NOMO-1 (cell line): ENCODE data around the gene ADRA1B.
A peak's percentile ranks its signal among the peaks of the same experiment; 100 is the strongest.
"Not testable (repeated sequence)": the region's sequence is repeated elsewhere in the genome, so short reads cannot be mapped to it uniquely, and the experiment has no call there.

Experiments
- DNase-seq, 2 experiments: peaks; one replicate each; lab custom pipeline; 2025; ENCODE audit not compliant: unreplicated experiment in 2 of 2; lab: John Stamatoyannopoulos, UW

The ADRA1B gene

GRCh38 chr5:159965031-159965837 is 49.0 kb downstream of the ADRA1B start:
- peak; percentile 24 to 48 for DNase-seq

- DNase-seq, result not testable (repeated sequence)
Measured at GRCh38 chr5:159965838-159966128, 49.5 kb downstream of the ADRA1B start.

DNA sequence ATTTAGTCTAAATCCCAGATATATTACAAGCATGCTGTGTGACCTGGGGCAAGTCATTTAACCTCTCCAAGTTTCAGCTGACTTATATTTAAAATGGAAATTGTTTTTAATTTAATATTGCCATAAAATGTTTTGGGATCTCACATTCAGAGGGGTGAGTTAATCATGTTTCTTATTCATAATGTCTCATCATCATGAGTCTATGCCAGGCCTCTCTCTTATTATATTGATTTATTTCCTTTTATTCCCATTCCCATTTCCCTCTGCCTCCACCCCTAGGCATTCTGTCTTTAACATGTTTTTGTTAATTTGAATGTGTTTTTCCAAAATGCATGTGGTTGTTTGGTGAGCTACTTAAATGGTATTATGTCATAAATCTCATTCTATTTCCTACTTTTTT is 53.7 kb downstream of the ADRA1B start:
- DNase-seq, result no peak

DNA sequence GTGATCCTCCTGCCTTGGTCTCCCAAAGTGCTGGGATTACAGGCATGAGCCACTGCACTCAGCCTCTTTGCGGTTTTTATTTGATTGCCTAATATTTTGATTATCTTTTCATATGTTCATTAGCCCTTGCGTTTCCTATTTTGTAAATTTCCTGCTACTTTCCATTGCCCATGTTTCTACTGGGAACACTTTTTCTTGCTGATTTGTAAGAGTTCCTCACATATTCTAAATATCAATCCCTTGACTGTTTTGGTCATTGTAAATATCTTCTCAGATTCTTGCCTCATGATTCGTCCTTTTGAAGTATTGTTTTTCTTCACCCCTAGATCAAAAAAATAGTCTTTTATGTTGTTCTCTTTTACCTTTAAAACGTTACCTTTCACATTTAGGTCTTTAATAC is 54.8 kb downstream of the ADRA1B start:
- DNase-seq, result no peak

DNA sequence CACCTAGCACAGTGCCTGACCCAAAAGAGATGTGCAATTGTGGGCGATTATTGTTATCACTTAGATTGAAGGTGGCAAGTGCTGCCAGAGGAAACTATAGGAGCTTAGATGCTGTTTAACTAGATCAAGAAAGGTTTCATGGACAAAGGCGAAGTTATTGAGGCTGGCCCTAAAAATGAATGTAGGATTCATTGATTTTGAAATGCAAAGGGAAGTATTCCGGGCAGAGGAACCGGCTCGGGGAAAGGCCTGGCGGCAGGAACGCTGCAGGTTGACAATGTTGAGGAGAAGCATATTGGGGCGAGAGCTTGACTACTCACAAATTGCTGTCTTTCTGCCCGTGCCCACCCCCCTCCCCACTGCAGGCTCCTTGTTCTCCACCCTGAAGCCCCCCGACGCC is 55.2 kb downstream of the ADRA1B start:
- no peak for DNase-seq

DNA sequence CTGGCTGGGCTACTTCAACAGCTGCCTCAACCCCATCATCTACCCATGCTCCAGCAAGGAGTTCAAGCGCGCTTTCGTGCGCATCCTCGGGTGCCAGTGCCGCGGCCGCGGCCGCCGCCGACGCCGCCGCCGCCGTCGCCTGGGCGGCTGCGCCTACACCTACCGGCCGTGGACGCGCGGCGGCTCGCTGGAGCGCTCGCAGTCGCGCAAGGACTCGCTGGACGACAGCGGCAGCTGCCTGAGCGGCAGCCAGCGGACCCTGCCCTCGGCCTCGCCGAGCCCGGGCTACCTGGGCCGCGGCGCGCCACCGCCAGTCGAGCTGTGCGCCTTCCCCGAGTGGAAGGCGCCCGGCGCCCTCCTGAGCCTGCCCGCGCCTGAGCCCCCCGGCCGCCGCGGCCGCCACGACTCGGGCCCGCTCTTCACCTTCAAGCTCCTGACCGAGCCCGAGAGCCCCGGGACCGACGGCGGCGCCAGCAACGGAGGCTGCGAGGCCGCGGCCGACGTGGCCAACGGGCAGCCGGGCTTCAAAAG is 55.7 kb downstream of the ADRA1B start:
- DNase-seq, result peak in 1 of 2 experiments; percentile 19

- no peak for DNase-seq
Measured at GRCh38 chr5:159972538-159973362, 56.5 kb downstream of the ADRA1B start.

DNA sequence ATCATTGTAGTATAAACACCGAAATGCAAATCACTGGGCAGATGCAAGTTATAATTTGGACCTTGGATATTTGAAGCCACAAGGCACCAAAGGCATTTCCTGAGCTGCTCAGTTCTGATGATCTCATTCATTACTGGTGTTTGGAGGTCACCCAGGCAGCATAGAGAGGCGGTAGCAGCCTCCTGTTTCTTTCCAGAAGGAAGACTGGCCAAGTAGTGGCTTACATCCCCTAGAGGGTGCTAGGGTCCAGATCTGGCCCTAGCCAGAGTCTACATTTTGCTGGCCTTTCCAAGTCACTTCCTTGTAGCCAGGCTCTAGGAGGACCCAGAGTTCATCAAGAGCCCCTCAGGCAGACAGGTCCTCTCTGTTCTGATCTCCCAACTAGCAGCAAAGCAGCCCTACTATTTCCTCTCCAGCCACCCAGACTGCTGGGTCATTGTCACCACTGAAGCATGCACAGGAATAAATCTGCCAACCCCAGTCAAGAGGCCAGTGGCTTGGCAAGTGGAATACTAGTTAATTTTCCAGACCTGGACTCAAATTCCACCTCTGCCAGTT is 59.3 kb downstream of the ADRA1B start:
- no peak for DNase-seq

DNA sequence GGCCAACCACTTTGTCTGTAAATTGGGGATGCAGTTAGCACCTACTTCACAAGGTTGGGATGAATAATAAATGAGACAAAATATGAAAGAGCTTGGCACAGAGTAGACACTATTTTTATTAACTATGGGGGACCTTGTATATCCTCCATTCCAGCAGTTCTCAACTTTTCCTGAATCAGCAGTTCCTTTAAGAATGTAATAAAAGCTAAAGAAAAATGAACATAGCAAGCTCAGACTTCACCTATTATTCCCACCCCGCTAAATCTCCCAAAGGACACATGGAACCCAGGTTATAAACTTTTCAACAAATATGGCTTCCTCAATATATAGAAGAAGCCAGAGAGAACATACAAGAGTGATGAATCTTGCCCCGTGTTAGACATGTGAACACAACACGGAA is 60.6 kb downstream of the ADRA1B start:
- no peak for DNase-seq

DNA sequence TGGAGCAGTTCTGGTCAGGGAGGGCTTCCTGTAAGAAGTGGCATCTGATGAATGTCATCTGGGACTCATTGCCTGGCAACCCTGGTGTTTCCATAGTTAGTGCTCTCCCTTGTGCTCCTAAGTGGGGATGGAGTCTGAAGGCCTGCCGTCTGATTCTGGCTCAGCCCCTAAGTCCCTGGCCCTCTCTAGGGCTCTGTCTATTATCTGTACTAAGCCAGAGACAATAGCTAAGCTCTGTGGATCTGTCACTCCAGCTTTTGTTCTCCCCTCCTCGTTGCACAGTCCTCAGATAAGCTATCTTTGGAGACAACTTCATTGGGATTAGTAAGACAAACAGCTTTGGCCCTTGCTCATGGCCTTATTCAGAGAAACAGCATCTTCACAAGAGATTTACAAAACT is 62.1 kb downstream of the ADRA1B start:
- no peak for DNase-seq

DNA sequence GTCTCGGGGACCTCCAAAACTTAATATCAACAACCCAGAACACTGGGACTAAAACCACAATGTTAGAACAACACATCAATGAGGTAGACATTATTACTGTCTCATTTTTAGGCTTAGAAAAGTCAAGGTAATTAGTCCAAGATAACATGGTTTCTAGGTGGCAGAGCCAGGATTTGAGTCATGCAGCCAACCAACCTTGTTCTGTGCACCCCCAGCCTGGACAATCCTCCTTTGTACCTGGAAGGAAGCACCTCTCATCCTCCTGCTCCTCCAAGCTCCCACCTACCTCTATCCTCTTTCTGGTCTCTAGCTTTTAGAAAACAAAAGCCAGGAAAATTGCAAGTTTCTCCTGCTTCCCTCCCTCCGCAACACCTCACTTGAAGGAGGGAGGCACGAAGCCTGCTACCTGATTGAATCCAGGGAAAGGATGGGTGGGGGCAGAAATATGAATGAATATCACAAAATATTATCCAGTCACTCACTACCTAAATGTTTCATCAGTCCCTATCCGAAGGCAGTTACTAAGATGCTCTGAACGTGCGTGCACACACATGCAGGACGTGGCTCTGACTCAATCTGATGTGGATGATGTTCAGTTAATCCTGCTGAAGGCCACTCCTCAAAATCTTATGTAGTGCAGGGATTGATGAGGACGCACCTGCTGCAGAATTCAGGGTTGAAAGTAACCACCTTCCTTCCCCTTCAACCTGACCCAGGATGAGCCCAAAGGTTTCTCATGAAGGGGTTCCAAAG is 66.3 kb downstream of the ADRA1B start:
- DNase-seq, result no peak

- DNase-seq, result peak; percentile 84 to 87
Measured at GRCh38 chr5:159987031-159987674, 70.9 kb downstream of the ADRA1B start.

DNA sequence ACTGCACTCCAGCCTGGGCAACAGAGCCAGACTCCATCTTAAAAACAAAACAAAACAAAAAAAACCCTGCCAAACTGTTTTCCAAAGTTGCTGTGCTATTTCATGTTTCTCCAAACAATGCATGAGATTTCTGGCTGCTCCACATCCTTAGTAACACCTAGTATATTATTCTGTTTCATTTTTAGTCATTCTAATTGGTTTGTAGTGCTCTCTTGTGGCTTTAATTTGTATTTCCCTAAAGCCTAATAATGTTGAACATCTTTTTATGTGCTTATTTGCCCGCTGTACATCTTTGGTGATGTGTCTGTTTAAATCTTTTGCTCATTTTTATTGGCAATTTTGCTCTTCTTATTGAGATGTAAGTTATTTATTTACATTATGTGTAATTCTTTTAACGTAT is 74.2 kb downstream of the ADRA1B start:
- no peak for DNase-seq

DNA sequence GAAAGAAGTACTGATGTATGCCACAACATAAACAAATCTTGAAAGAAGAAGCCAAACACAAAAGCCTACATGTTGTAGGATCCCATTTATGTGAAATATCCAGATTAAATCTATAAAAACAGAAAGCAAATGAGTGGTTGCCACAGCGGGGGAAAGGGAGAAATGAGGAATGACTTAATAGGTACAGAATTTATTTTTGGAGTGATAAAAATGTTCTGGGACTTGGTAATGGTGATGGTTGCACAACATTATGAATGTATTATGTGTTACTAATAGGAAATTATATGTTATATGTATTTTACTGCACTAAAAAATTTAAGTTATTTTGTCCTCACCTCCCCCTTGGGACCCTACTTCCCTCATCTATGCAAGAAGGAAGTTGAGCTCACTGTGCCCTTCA is 76.3 kb downstream of the ADRA1B start:
- DNase-seq, result no peak

- DNase-seq, result no peak
Measured at GRCh38 chr5:159993194-159993593, 76.9 kb downstream of the ADRA1B start.

DNA sequence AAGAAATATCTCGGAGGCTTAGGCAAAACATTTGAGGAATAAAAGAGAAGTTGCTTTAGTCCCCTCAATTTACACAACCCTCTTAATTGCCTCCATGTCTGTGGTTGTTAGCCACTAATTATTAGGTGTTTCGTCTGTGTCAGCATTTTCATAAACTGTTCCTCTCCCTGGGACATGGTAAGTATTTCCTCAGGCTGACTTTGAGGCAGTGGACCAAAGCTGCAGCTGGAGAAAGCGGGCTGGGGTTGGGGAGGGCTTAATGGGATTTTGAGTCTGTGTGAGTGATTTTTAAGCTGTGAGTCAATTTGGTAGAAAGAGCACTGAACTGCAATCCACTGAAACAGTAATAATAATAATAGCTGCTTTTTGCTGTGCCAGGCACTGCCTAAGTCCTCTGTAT is 79.6 kb downstream of the ADRA1B start:
- DNase-seq, result peak; percentile 61 to 70

- DNase-seq, result no peak
Measured at GRCh38 chr5:160001457-160001856, 85.2 kb downstream of the ADRA1B start.

- DNase-seq, result no peak
Measured at GRCh38 chr5:160007514-160007913, 91.2 kb downstream of the ADRA1B start.

DNA sequence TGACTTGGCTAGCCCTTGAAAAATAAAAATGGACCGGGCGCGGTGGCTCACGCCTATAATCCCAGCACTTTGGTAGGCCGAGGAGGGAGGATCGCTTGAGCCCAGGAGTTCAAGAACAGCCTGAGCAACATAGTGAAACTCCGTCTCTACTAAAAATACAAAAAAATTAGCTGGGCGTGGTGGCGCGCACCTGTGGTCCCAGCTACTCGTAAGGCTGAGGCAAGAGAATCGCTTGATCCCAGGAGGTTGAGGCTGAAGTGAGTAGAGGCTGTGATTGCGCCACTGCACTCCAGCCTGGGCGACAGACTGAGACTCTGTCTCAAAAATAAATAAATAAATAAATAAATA is 92.2 kb downstream of the ADRA1B start:
- not testable (repeated sequence) for DNase-seq

DNA sequence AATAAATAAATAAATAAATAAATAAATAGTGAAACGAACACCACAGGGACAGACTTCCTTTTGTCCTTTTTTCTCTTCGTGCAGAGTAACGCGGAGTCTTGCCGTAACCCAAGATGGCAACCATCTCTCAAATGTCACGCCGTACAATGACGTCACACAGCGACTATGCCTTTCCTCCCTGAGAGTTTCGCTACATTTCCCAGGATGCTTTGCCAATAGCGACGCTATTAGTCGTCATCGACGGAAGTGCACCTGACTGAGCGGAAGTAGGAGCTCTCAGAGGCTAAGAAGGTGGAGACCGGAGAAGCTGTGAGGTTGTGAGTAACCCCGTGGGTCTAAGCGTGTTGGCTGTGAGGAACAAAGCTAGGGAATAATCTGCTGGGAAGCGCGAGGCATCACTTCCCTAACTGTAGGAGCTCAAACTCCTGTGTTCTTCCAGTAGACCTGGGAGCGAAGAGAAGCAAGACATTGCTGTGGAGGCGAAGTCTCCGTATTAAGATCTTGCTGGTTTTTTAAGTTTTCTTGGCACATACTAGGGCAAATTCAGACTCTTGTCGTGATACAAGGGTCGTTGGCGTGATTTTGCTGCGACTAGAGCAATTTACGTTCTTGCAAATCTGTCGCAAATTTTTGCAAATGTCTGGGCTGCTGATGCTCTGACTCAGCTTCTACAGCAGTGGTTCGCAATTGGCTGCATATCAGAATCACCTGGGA is 92.8 kb downstream of the ADRA1B start, which contains the start of gene TTC1:
Gene TTC1 (plus strand): TSS at position 263 of the 714 bp plus-strand sequence. CDS start 1,390 bp downstream, outside the sequence.
- DNase-seq, result peak; percentile 92 to 97
